ENCODE results near the gene CUTA. TPM values are rescaled to one million over a fixed set of nuclear protein-coding genes. Genes with fewer than 3 reads are reported as not detected.

CUTA gene
- polyA plus RNA-seq, 1 experiment, result 298 TPM

- Histone ChIP-seq H3K27me3 (ENCODE audit: control insufficient read depth, insufficient read depth, low read length) (no peaks in the 10 kb centered on the region), H3K4me3 (ENCODE audit: low read depth, low read length) (peak within 1 kb of the TSS; percentile 80), H3K27ac (ENCODE audit: low read depth, low read length) (peak within 1 kb of the TSS; percentile 85), H3K9me3 (ENCODE audit: control insufficient read depth, insufficient read depth, low read length) (no peaks in the 10 kb centered on the region)
- ChIA-PET CTCF (interaction anchor here (0.6 kb wide), 1 partner anchor 20 kb away, joined by 3 read pairs; no protein-coding TSS in a partner anchor), POLR2A (interaction anchor here (0.6 to 1.3 kb wide), 5 partner anchors 15 to 439 kb away, joined by 3 to 6 read pairs (median 3); partner anchors contain the start of gene ZBTB22)
- TF ChIP-seq CTCF (IDR thresholded peaks at IDR 0.05; ENCODE audit: low read depth, low read length), result no peak
- peak; percentile 51 for DNase-seq (ENCODE audit: low read depth, low spot score)
Measured at GRCh38 chr6:33410711-33411631, 6.9 kb downstream of the CUTA start, which contains the start of gene PHF1. PHF1 (plus strand) TSS chr6:33411014; CDS start chr6:33412264, 1,250 bp downstream.

GRCh38 chr6:33410050-33410710 lies 7.7 kb downstream of the CUTA start:
- CTCF ChIA-PET, result interaction anchor here (0.6 to 1.2 kb wide), 2 partner anchors 16 to 21 kb away, joined by 3 read pairs; no protein-coding TSS in a partner anchor

GRCh38 chr6:33407132-33407718 lies 10.7 kb downstream of the CUTA start:
- CTCF ChIA-PET, result interaction anchor here (0.6 to 2.3 kb wide), 4 partner anchors 17 to 523 kb away, joined by 3 to 11 read pairs (median 4); partner anchors contain the start of gene B3GALT4
- H3K27ac ChIP-seq (ENCODE audit: low read depth, low read length), result peak overlapping the region; percentile 21

More at GRCh38 chr6:33410050-33410710, 7.7 kb downstream of the CUTA start:
- no peak for TF ChIP-seq CTCF (IDR thresholded peaks at IDR 0.05; ENCODE audit: low read depth, low read length)
- Histone ChIP-seq H3K9me3 (ENCODE audit: control insufficient read depth, insufficient read depth, low read length) (no peaks in the 10 kb centered on the region), H3K27me3 (ENCODE audit: control insufficient read depth, insufficient read depth, low read length) (no peaks in the 10 kb centered on the region), H3K27ac (ENCODE audit: low read depth, low read length) (peak overlapping the region; percentile 85), H3K4me3 (ENCODE audit: low read depth, low read length) (peak overlapping the region; percentile 80)
- POLR2A ChIA-PET, result interaction anchor here (0.6 to 1.3 kb wide), 4 partner anchors 16 to 438 kb away, joined by 3 to 6 read pairs (median 4); no protein-coding TSS in a partner anchor
- DNase-seq (ENCODE audit: low read depth, low spot score), result peak; percentile 94

GRCh38 chr6:33406126-33406525 lies 11.8 kb downstream of the CUTA start:
- ChIA-PET CTCF (interaction anchor here (0.9 kb wide), 1 partner anchor 15 kb away, joined by 3 read pairs; no protein-coding TSS in a partner anchor), POLR2A (no interaction called here)
- TF ChIP-seq CTCF (IDR thresholded peaks at IDR 0.05; ENCODE audit: low read depth, low read length), result no peak
- no peaks in the 10 kb centered on the region for H3K27me3 ChIP-seq (ENCODE audit: control insufficient read depth, insufficient read depth, low read length)
- no peaks in the 10 kb centered on the region for H3K9me3 ChIP-seq (ENCODE audit: control insufficient read depth, insufficient read depth, low read length)
- no peak for DNase-seq (ENCODE audit: low read depth, low spot score)
- H3K4me3 ChIP-seq (ENCODE audit: low read depth, low read length), result no peak overlapping the region
- H3K27ac ChIP-seq (ENCODE audit: low read depth, low read length), result no peak overlapping the region

More at GRCh38 chr6:33407132-33407718, 10.7 kb downstream of the CUTA start:
- no peak for DNase-seq (ENCODE audit: low read depth, low spot score)
- TF ChIP-seq CTCF (IDR thresholded peaks at IDR 0.05; ENCODE audit: low read depth, low read length), result peak; percentile 35; the same call in 1 of the 2 replicates
- Histone ChIP-seq H3K9me3 (ENCODE audit: control insufficient read depth, insufficient read depth, low read length) (no peaks in the 10 kb centered on the region), H3K27me3 (ENCODE audit: control insufficient read depth, insufficient read depth, low read length) (no peaks in the 10 kb centered on the region), H3K4me3 (ENCODE audit: low read depth, low read length) (no peak overlapping the region)
- POLR2A ChIA-PET, result interaction anchor here (0.6 kb wide), 1 partner anchor 237 kb away, joined by 3 read pairs; no protein-coding TSS in a partner anchor

Data from AG04450 (cell line).